Measurements from ENCODE around the gene COX6B2. TPM values are rescaled to one million over a fixed set of nuclear protein-coding genes. Genes with fewer than 3 reads are reported as not detected.

COX6B2 gene
- total RNA-seq, 1 donor from 2014 or later, result not detected

DNA sequence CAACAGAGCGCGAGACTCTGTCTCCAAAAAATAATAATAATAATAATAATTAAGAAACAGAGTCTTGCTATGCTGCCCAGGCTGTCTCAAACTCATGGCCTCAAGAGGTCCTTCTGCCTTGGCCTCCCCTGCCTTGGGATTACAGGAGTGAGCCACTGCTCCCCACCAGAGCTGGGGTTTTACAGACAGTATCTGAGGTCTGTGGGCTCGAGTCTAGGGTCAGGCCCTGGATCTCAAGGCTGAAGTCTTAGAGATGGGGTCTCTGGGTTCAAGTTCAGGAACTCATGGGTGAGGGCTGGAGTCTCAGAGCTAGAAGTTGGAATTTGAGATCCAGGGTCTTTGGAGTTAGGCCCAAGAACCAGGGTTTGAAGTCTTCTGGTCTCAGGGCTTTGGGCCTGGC lies 12.3 kb upstream of the COX6B2 start:
- DNase-seq, result no peak
- intact Hi-C loops (cut with DNase I), result no loop called here
- ATAC-seq (ENCODE audit: poor library complexity), result no peak

DNA sequence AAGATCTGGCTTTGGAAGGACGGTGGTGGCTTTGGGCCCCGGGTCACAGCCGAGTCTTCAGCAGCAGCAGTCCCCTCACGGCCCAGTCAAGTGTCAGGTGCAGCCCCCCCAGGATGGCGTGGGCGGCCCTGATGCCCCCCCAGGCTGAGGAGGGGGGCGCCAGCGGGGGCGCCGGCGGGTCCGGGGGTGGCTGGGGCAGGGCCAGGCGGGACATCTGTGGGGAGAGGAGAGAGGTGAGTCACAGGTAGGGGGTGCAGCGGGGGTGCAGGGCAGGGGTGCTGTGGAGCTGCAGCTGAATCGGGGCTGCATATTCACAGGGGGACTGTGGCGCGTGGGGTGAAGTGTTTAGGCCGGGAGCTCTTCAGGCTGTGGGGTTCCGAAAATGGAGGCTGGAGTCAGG lies 11.4 kb upstream of the COX6B2 start:
- intact Hi-C loops (cut with DNase I), result no loop called here
- ATAC-seq (ENCODE audit: poor library complexity), result no peak
- DNase-seq, result no peak

DNA sequence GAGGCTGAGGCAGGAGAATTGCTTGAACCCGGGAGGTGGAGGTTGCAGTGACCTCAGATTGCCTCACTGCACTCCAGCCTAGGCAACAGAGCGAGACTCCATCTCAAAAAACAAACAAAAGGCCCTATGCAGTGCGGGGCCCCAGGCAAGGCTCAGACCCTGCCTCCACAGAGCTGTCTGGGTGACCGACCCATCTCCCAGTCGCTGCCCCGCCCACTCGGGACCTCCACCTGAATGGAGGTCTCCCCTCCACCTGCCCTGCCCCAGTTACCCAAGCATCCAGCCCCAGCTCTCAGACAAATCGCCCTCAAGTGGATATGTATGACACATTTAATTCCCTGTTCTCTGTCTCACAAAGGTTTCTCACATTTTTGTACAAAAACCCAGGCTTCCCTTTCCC lies 10.7 kb upstream of the COX6B2 start:
- DNase-seq (no peak), ATAC-seq (ENCODE audit: poor library complexity) (no peak)
- intact Hi-C loops (cut with DNase I), result no loop called here

DNA sequence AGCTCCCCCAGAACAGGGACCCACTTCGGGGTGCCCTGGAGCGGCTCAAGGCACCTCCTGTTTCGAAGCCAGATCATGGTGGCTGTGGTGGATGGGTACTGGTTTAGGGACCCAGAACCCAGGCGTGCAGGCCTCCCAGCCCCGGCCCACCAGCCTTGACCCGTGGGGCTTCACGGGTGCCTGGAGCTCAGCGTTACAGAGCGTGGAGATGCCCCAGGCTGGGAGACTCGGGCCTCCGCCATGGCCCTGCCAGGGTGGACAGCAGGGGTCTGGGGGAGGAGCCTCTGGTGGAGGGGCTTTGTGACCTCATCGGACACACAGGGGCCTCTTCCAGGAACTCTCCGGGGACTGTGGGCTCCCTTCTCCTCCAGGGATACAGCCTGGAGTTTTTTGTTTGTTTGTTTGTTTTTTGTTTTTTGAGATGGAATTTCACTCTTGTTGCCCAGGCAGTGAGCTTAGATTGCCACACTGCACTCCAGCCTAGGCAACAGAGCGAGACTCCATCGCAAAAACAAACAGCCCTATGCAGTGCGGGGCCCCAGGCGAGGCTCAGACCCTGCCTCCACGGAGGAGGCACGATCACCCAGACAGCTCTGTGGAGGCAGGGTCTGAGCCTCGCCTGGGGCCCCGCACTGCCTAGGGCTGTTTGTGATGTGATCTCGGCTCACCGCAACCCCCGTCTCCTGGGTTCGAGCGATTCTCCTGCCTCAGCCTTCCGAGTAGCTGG lies 8.6 kb upstream of the COX6B2 start, which contains the start of gene GARIN5B:
Gene GARIN5B (minus strand): TSS at position 271 of the 727 bp plus-strand sequence. CDS start 194 bp downstream, at position 77.
- intact Hi-C loops (cut with DNase I), result no loop called here
- ATAC-seq (ENCODE audit: poor library complexity) (no peak), DNase-seq (no peak)

DNA sequence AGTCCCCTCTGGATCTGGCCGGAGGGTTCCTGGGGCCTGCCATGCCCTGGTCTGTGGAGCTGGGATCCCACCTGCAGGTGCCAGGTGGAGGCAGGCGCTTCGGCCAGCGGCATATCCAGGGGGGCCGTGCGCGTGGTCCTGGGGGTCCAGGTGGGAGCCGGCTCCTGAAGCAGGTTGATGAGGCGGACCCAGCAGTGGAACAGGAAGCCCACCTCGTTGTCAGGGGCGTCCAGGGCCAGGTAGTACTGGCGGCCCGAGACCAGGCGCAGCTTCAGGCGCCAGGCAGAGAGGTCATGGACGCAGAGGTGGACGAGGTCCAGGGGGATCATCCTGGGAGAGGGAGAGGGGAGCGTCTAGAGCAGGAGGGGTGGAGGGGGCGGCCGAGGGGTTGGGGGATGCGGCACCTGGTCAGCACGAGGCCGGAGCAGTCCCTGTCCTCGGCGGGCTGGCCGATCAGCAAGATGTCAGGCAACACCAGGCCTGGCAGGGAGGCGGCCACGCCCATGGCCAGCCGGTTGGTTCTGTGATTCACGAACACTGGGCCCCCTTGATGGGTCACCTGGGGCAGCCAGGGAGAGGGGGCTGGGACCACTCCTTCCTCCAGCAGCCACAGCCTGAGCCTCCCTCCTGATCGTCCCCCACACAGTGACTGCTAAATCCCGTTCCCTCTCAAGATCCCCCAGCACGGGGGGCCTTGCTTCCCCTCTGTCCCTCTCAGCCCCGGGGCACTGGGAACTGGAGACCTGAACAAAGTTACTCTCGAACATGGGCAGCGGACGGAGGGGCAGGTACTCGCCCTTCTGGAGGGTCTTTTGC lies 7.9 kb upstream of the COX6B2 start:
- intact Hi-C loops (cut with DNase I), result no loop called here
- DNase-seq, result no peak
- ATAC-seq (ENCODE audit: poor library complexity), result no peak

DNA sequence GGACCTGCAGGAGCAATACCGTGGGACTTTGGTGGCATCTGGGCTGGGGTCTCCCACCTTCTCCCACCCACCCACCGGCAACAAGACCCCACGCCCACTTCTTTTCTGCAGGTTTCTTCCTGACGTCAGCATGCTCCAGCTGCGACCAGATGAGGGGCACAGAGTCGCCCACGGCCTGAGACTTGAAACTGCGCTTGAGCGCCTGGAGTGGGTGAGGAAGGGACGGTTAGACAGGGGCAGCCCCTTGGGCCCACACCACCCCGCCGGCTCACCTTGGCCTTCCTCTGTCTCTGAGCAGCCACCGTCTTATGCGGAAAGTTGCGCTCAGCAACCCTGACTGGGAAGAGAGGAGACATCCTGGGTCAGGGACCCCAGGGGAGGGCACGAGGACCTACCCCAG lies 6.4 kb upstream of the COX6B2 start:
- intact Hi-C loops (cut with DNase I), result no loop called here
- ATAC-seq (ENCODE audit: poor library complexity), result no peak
- DNase-seq, result no peak

DNA sequence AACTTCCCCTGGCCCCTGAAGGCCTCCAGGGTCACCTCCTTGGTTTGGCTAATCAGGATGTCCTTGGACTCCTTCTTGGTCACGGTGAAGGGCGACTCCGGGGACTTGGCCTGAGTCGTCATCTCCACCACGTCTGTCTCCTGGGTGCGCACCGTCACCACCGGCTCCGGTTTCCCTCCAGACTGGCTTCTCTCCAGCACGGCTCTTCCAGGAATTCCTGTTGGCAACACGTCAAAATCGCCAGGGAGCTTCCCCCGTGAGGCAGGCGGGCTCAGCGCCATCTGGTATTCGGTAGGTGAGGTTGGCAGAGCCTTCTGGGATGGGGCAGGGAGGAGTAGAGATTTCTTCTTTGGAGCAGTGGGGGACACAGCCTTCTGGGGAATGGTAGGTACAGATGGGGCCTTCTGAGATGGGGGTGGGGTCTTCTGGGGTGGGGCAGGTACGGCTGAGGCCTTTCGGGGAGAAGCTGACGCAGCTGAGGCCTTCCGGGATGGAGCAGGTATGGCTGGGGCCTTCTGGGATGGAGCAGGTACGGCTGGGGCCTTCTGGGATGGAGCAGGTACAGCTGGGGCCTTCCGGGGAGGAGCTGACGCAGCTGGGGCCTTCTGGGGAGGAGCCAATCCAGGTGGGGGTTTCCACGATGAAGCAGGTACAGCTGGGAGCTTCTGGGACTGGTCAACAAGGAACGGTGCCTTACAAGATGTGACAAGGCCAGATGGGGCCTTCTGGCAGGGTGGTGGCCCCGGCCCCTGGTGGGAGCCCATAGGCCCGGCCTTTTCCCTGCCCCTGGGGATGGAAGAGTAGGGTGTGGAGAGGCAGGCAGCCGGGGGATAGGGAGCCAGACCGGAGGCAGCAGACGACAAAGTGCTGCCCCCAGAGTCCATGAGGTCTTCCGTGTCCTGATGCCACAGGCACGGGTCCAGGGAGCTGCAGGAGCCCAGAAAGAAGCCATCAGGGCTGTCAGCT lies 4.7 kb upstream of the COX6B2 start:
- ATAC-seq (ENCODE audit: poor library complexity) (no peak), DNase-seq (no peak)
- intact Hi-C loops (cut with DNase I), result no loop called here

DNA sequence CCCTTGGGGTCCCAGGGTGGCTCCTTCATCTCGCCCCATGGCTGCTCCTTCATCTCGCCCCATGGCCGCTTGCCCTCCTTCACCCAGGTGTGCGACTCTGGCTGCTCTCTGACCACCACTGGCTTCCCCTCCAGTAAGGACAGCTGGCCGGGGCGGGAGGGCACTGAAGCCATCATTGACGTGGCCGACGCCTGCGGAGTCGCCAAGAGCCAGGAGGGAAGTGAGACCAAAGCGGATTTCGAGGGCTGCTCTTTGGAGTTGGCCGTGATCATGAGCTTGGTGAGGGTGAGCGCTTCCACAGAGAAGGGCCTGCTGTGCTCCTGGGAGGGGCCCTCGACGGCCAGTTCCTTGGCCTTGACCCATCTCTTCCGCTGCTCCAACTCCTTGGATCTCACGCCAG lies 4.0 kb upstream of the COX6B2 start:
- ATAC-seq (ENCODE audit: poor library complexity) (no peak), DNase-seq (no peak)
- intact Hi-C loops (cut with DNase I), result no loop called here

DNA sequence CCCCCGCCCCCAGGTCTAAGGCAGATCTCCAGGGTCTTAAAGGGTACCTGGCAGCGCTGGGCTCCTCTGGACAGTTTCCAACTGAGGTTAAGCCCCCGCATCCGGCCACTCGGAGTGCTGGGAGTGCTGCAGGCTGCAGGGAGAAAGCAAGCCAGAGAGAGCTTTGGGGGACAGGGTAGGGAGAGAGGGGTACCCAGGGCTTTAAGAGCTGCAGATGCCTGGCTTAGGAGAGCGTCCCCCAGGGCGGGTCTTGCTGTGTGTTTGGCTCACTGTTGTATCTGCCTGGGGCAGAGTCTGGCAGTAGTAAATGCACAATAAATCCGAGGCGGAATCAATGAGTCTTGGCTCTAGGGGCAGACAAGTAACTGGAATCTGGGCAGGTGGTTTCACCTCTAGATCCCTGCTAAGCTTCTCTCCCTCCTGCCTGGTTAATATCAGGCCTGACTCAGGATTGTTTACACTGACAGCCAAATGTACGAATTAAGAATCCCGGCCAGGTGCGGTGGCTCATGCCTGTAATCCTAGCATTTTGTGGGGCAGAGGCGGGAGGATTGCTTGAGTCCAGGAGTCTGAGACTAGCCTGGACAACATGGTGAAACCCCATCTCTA lies 798 bp upstream of the COX6B2 start:
- intact Hi-C loops (cut with DNase I), result no loop called here
- no peak for DNase-seq
- ATAC-seq (ENCODE audit: poor library complexity), result no peak

DNA sequence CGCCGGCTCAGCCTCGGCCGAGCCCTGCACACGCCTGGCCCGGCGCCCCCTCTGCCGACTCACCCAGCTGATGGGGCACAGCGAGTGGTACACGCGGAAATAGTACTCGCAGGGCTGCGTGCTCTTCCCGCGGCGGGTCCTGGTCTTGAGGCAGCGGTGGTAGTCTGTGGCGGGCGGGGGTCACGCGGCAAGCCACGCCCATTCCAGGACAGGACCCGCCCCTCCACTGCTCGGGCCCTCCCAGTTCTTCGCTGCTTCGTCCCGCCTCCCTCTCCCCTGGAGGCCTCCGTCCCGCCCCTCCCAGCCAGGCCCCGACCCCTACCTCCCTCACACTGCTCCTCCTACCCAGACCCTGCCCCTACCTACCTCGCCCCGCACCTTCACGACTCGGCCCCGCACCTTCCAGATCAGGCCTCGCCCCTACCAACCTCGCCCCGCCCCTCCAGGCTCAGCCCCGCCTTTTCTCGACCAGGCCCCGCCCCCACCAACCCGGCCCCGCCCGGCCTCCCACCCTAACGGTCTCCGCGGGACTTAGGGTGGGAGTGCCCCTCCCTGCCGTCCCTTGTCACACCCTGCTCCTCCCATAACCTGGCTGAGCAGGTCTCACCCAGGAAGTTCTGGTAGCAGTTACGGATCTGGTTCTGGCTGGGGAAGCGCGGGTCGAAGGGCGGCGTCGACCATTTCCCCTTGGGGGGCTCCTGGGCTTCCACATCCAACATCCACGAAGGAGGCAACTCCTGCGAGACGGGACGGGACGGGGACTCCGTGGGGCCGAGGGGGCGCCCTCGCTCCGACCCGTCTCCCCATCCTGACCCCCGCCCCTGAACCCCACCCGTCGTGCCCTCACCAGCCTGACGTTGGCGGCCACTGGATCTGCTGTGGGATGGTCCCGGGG lies 469 bp downstream of the COX6B2 start:
- DNase-seq, result peak; percentile 81
- peak; percentile 90 for ATAC-seq (ENCODE audit: poor library complexity)
- intact Hi-C loops (cut with DNase I), result no loop called here

DNA sequence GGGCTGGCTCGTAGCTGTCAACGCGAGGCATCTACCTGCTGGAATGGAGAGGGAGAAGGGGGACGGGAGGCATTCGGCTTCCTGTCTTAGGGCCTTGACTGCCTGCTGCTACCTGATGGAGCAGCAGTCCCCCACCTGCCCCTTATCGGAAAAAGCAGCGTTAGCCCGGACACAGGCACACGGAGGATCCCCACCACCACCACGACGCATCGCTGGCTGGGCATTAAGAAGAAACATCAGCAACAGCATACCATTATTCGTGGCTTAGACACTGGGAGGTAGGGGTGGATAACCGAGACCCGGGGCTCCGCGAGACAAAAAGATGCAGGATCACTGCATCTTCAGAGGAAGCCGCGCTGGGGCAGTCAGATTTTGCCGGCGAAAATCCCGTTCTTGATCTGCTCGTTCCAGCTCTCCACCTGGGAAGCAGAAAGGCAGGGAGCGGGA lies 1.1 kb downstream of the COX6B2 start:
- intact Hi-C loops (cut with DNase I), result no loop called here
- ATAC-seq (ENCODE audit: poor library complexity) (no peak), DNase-seq (no peak)

DNA sequence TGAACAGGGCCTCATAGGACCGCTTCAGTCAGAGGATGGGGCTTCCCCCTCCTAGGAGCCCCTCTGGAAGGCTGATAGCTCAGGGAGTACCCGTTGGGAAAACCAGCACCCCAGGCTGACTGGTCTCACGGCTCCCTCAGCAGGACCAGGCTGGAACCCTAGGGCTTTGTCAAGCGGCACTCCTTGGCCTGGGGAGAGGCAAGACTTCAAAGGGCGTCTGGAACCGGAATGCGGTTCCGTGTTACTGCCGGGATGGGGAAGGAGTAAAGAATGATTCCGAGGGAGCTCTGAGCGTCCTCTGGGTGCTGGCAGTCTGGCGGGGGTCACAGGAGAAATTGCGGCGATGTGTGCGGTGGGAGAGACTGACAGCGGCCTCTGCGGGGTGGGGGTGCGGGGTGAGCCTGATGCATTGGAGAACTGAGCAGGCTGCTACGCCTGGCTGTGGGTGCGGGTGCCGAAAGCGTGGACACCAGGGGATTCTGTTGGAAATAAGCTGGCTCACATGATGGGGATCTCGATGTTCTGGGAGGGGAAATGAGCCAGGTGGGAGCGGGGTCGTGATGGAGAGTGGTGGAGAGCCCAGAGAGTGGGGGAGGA lies 1.9 kb downstream of the COX6B2 start:
- no peak for ATAC-seq (ENCODE audit: poor library complexity)
- DNase-seq, result no peak
- intact Hi-C loops (cut with DNase I), result no loop called here

DNA sequence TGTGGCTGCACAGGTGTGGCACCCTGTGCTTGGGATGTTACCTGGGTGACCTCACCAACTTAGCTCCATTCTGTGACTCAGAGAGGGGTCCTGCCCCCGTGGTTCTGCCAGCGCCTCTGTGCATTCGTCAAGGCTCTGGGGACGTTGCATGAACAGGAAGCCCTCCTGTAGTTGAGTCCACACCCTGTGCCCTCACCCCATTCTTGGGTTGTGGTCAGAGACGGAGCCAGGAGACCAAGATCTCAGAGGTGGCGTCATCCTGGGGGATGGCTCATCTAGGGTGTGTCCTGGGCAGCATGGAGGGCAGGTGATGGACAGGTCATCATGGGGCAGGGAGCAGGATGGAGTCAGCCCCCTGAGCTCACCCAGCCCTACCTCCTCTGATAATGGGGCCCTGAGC lies 2.5 kb downstream of the COX6B2 start:
- intact Hi-C loops (cut with DNase I), result no loop called here
- no peak for DNase-seq
- ATAC-seq (ENCODE audit: poor library complexity), result no peak

DNA sequence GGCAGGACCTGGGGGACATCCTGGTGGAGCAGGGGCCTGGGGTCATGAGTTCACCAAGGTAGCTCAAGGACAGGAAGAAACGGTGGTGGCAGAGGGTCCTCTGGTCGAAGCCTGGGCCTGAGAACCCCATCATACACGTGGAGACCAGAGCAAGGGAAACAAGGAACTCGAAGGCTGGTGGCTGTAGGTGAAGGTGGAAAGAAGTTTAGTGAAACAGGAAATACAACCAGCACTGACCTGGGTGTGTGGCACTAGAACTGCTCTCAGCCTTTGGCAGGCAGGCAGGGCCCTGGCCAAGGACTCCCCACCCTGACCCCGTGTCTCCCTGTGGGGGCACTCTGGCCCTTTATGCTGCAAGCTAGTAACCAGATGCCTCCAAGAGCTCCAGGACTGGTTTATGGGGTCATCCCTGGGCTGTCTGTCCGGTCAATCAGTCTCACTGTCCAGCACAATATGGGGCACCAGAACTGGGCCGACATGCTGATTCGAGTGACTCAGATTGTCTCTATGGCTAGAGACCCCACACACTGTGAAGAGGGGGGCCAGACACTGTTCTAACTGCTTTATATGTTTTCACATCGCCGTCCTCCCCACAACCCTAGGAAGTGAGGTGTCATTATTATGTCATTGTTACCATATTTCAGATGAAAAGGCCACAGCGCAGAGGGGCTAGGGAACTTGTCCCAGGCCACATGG lies 3.8 kb downstream of the COX6B2 start:
- no peak for DNase-seq
- intact Hi-C loops (cut with DNase I), result no loop called here

DNA sequence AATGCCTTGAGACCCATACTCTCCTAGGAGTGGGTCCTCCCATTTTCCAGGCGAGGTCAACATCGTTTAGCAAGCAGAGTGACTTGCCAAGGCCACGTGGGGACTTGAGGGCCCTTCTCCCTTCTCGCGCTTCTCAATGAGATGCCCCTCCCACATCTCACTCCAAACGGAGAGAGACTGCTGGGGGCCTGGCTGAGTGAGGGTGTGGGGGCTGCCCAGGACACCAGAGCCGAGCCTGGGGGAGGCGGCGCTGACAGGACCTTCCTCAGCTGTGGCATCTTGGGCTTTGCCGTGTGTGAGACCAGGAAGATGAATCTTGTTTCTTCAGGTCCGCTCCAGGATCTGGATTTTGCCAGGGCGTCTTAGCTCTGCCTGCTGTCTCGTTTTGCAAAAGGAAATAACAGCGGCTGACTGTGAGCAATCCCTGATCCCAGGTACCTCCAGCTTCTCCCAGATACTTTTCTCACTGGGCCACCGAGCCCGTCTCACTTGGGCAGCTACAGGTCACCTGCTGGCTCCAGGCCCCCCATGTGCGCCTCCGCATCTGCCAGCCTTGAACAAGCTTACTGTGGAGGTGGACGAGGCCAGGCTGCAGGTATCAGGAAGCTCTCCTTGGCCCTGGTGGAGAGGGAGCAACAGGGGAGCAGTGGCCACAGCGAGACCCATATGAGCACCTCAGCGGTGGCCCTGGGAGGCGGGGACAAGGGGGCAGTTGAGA lies 6.0 kb downstream of the COX6B2 start:
- DNase-seq (no peak), ATAC-seq (ENCODE audit: poor library complexity) (no peak)

More for the DNA sequence above, 3.8 kb downstream of the COX6B2 start:
- ATAC-seq (ENCODE audit: poor library complexity), result no peak

DNA sequence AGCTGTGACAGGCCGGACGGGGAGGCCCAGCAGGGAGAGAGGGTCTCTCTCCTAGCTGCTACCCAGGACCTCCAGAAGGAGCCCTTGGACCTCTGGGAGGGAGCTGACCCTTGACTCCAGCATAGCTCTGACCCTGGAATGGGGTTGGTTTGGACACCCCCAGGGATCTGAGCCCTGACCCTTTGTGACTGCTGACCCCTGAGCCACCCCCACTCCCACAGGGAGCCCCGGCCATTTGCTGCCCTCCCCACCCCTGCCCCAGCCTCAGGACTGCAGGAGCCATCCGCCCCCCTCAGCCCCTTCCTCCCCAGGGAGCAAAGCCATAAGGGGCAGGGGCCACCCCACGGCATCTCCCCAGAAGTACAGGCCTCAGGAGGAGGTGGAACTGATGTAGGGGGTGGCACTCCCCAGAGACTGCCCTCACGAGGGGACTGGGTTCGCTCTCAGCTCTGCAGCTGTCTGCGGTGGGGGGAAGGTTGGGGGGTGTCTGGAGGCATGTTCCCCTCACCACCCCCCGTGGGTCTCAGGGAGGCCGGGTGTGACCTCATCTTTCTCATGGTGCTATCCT lies 7.0 kb downstream of the COX6B2 start:
- ATAC-seq (ENCODE audit: poor library complexity) (no peak), DNase-seq (no peak)
- intact Hi-C loops (cut with DNase I), result no loop called here

More for the DNA sequence above, 6.0 kb downstream of the COX6B2 start:
- intact Hi-C loops (cut with DNase I), result no loop called here
